Neutrophil (primary cell): ENCODE data around the gene CD19.

Experiments used
- H3K27ac ChIP-seq: fragments of 200-600 bp; sonication (generic); 2 replicates; pipeline ENCODE4 v1.5.1; 2016; ENCODE audit warnings: mild to moderate bottlenecking, moderate library complexity
- H3K27me3 ChIP-seq: fragments of 200-600 bp; sonication (generic); 2 replicates; pipeline ENCODE4 v1.6.0; 2016; ENCODE audit warnings: mild to moderate bottlenecking
- H3K36me3 ChIP-seq: fragments of 200-600 bp; sonication (generic); 2 replicates; pipeline ENCODE4 v1.5.1; 2017
- H3K4me1 ChIP-seq, 2 experiments: fragments of 200-600 bp in 1 of 2; sonication (generic) in 1 of 2; 1 replicate in 1 of 2; 2 replicates in 1 of 2; pipeline versions ENCODE4 v1.5.1 to v1.6.1; 2013 to 2016; ENCODE audit warnings: low read depth in 1 of 2, low read length in 1 of 2, mild to moderate bottlenecking in 1 of 2, moderate library complexity in 1 of 2; ENCODE audit not compliant: control insufficient read depth in 1 of 2, insufficient read depth in 1 of 2
- H3K4me3 ChIP-seq, 2 experiments: fragments of 200-600 bp in 1 of 2; sonication (generic) in 1 of 2; 1 replicate in 1 of 2; 2 replicates in 1 of 2; pipeline ENCODE4 v1.5.1; 2013 to 2016; ENCODE audit warnings: low read depth in 1 of 2, low read length in 1 of 2, mild to moderate bottlenecking in 1 of 2, moderate library complexity in 1 of 2
- H3K9me3 ChIP-seq: fragments of 200-600 bp; sonication (generic); 2 replicates; pipeline ENCODE4 v1.5.1; 2016
- TF ChIP-seq, protein P1 (sequence below): fragments of 200-600 bp; sonication (generic); IDR thresholded peaks from 2 replicates; pipeline ENCODE4 v1.5.1; 2016; ENCODE audit warnings: antibody characterized with exemption

The CD19 gene

DNA sequence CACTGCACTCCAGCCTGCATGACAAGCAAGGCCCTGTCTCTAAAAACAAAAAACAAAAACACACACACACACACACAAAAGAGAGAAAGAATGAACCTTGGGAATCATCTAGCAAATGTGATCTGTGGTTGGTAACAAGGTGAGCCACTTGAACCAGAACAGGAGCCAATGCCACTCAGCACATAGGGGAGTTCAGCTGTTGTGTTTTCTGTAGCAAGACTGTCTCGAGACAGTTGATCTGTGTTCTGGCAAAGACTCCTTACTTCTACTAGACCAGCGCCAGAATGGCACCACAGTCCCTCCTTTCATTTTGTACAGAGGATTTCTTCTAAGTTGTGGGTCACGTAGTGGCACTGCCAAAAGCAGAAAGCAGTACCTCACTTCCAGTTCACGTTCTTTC, 32.8 kb upstream of the CD19 start:
- no peaks in the 10 kb centered on the region for H3K4me1 ChIP-seq
- TF ChIP-seq, protein P1, sequence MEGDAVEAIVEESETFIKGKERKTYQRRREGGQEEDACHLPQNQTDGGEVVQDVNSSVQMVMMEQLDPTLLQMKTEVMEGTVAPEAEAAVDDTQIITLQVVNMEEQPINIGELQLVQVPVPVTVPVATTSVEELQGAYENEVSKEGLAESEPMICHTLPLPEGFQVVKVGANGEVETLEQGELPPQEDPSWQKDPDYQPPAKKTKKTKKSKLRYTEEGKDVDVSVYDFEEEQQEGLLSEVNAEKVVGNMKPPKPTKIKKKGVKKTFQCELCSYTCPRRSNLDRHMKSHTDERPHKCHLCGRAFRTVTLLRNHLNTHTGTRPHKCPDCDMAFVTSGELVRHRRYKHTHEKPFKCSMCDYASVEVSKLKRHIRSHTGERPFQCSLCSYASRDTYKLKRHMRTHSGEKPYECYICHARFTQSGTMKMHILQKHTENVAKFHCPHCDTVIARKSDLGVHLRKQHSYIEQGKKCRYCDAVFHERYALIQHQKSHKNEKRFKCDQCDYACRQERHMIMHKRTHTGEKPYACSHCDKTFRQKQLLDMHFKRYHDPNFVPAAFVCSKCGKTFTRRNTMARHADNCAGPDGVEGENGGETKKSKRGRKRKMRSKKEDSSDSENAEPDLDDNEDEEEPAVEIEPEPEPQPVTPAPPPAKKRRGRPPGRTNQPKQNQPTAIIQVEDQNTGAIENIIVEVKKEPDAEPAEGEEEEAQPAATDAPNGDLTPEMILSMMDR = no peak
- no peaks in the 10 kb centered on the region for H3K36me3 ChIP-seq
- no peaks in the 10 kb centered on the region for H3K9me3 ChIP-seq
- no peak overlapping the region for H3K4me3 ChIP-seq
- no peaks in the 10 kb centered on the region for H3K27me3 ChIP-seq
- H3K27ac ChIP-seq = no peak overlapping the region

DNA sequence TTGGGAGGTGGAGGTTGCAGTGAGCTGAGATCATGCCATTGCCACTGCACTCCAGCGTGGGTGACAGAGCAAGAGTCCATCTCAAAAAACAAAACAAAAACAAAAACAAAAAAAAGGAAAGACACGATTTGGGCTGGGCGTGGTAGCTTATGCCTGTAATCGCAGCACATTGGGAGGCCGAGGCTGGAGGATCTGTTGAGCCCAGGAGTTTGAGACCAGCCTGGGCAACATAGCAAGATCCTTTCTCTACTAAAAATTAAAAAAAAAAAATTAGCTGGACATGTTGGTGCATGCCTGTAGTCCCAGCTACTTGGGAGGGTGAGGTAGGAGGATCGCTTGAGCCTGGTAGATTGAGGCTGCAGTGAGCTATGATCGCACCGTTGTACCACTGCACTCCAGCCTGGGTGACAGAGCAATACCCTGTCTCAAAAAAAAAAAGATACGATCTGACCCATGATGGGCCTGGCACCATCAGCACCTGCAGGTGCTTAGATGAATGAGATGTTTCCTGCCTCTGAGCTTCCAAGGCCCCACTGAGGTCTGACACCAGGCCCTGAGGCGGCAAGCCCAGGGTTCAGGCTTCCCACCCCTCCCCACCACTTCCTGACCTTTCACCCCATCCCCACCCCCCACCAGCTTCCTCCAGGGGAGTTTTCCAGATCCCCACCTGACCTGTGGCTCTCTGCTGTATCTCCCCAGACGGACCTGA, 31.7 kb upstream of the CD19 start:
- Histone ChIP-seq H3K27ac (no peak overlapping the region), H3K27me3 (no peaks in the 10 kb centered on the region), H3K9me3 (no peaks in the 10 kb centered on the region), H3K36me3 (peaks cover 7% of the 10 kb centered on the region), H3K4me3 (no peak overlapping the region), H3K4me1 (no peaks in the 10 kb centered on the region)
- TF ChIP-seq, protein P1 = no peak

DNA sequence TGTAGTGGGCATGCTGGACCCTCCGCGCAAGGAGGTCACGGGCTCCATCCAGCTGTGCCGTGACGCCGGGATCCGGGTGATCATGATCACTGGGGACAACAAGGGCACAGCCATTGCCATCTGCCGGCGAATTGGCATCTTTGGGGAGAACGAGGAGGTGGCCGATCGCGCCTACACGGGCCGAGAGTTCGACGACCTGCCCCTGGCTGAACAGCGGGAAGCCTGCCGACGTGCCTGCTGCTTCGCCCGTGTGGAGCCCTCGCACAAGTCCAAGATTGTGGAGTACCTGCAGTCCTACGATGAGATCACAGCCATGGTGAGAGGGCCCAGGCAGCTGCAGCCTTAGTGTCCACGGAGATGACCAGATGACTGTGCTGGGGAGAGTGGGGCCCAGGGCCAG, 31.2 kb upstream of the CD19 start:
- TF ChIP-seq, protein P1 = no peak
- no peak overlapping the region for H3K27ac ChIP-seq
- peaks cover 12% of the 10 kb centered on the region for H3K36me3 ChIP-seq
- no peak overlapping the region for H3K4me3 ChIP-seq
- no peaks in the 10 kb centered on the region for H3K4me1 ChIP-seq
- H3K9me3 ChIP-seq = no peaks in the 10 kb centered on the region
- no peaks in the 10 kb centered on the region for H3K27me3 ChIP-seq

DNA sequence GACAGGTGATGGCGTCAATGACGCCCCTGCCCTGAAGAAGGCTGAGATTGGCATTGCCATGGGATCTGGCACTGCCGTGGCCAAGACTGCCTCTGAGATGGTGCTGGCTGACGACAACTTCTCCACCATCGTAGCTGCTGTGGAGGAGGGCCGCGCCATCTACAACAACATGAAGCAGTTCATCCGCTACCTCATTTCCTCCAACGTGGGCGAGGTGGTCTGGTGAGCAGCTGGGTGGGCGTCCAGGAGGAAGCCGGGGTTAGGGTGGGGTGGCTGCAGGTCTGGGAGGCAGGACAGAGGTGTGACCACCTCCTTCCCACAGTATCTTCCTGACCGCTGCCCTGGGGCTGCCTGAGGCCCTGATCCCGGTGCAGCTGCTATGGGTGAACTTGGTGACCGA, 29.9 kb upstream of the CD19 start:
- H3K27ac ChIP-seq = no peak overlapping the region
- peaks cover 18% of the 10 kb centered on the region for H3K36me3 ChIP-seq
- no peaks in the 10 kb centered on the region for H3K27me3 ChIP-seq
- no peaks in the 10 kb centered on the region for H3K4me1 ChIP-seq
- TF ChIP-seq, protein P1 = no peak
- no peaks in the 10 kb centered on the region for H3K9me3 ChIP-seq
- H3K4me3 ChIP-seq = no peak overlapping the region

DNA sequence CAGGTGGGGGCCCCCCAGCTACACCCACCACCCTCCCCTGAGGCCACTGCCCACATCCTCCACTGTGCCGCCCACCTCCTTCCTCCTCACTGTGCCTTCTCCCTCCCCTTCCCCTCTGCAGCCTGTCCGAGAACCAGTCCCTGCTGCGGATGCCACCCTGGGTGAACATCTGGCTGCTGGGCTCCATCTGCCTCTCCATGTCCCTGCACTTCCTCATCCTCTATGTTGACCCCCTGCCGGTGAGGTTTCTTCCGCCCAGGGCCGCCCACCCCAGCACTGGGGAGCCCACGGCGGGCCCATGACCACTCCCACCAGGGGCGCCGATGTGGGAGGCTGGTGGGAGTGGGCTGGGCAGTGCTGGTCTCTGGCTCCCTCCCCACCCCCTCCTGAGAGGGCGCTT, 28.9 kb upstream of the CD19 start:
- no peaks in the 10 kb centered on the region for H3K9me3 ChIP-seq
- no peaks in the 10 kb centered on the region for H3K4me1 ChIP-seq
- H3K27me3 ChIP-seq = no peaks in the 10 kb centered on the region
- TF ChIP-seq, protein P1 = no peak
- H3K4me3 ChIP-seq = no peak overlapping the region
- peaks cover 18% of the 10 kb centered on the region for H3K36me3 ChIP-seq
- H3K27ac ChIP-seq = no peak overlapping the region
